Hepatocyte (in vitro differentiated cells): ENCODE data around the gene SPSB1. TPM values are rescaled to one million over a fixed set of nuclear protein-coding genes. Genes with fewer than 3 reads are reported as not detected.

Source experiments
- DNase-seq: peaks from one replicate; pipeline ENCODE4 v3.0.0-alpha.2; 2016; ENCODE audit warnings: low spot score
- H2AFZ ChIP-seq: fragments of 200-600 bp; sonication (generic); 2 replicates; pipeline ENCODE4 v1.6.0; 2016; ENCODE audit warnings: antibody characterized with exemption, mild to moderate bottlenecking
- H3K27ac ChIP-seq: fragments of 200-600 bp; sonication (generic); 2 replicates; pipeline ENCODE4 v1.5.1; 2016; ENCODE audit warnings: mild to moderate bottlenecking
- H3K27me3 ChIP-seq: fragments of 200-600 bp; sonication (generic); 2 replicates; pipeline ENCODE4 v1.6.1; 2016
- H3K36me3 ChIP-seq: fragments of 200-600 bp; sonication (generic); replicated peaks from 2 replicates; pipeline ENCODE4 v1.5.1; 2016; ENCODE audit warnings: low read depth; ENCODE audit not compliant: insufficient read depth
- H3K4me1 ChIP-seq: fragments of 200-600 bp; sonication (generic); 2 replicates; pipeline ENCODE4 v1.5.1; 2016; ENCODE audit warnings: mild to moderate bottlenecking, moderate library complexity; ENCODE audit not compliant: insufficient read depth
- H3K4me2 ChIP-seq: fragments of 200-600 bp; sonication (generic); 2 replicates; pipeline ENCODE4 v1.6.0; 2016
- H3K4me3 ChIP-seq: fragments of 200-600 bp; sonication (generic); 2 replicates; pipeline ENCODE4 v1.5.1; 2016; ENCODE audit warnings: mild to moderate bottlenecking
- H3K79me2 ChIP-seq: fragments of 200-600 bp; sonication (generic); 2 replicates; pipeline ENCODE4 v1.6.0; 2017; ENCODE audit warnings: mild to moderate bottlenecking
- H3K9me2 ChIP-seq: fragments of 200-600 bp; sonication (generic); replicated peaks from 2 replicates; pipeline ENCODE4 v1.6.0; 2017; ENCODE audit warnings: mild to moderate bottlenecking; ENCODE audit not compliant: insufficient read depth
- H3K9me3 ChIP-seq: fragments of 200-600 bp; sonication (generic); 2 replicates; pipeline ENCODE4 v1.5.1; 2016; ENCODE audit warnings: low read depth, mild to moderate bottlenecking
- H4K20me1 ChIP-seq: fragments of 200-600 bp; sonication (generic); 2 replicates; pipeline ENCODE4 v1.6.0; 2016; ENCODE audit warnings: mild to moderate bottlenecking; ENCODE audit not compliant: insufficient read depth, poor library complexity, severe bottlenecking
- CTCF ChIP-seq: fragments of 200-600 bp; sonication (generic); IDR thresholded peaks from 2 replicates; pipeline ENCODE4 v1.5.1; 2016; ENCODE audit warnings: antibody characterized with exemption, mild to moderate bottlenecking; ENCODE audit not compliant: poor library complexity
- EZH2 ChIP-seq: fragments of 200-600 bp; sonication (generic); IDR thresholded peaks from 2 replicates; pipeline ENCODE4 v1.6.1; 2016; ENCODE audit warnings: antibody characterized with exemption, mild to moderate bottlenecking, borderline replicate concordance
- EZH2phosphoT487 ChIP-seq: fragments of 200-600 bp; sonication (generic); IDR thresholded peaks from one replicate; pipeline ENCODE4 v1.6.1; 2018; ENCODE audit warnings: antibody characterized with exemption, mild to moderate bottlenecking, low read depth, moderate library complexity; ENCODE audit not compliant: unreplicated experiment, severe bottlenecking
- WGBS: methylation state at CpG from one replicate; pipeline ENCODE4 v1.1.6; 2016; ENCODE audit warnings: low lambda C conversion rate; ENCODE audit errors: missing lambda C conversion rate; 5-methylcytosine and 5-hydroxymethylcytosine counted together
- polyA plus RNA-seq: library from polyadenylated mRNA; unstranded; fragments of >200 nt; fragmentation: Nextera tagmentation; extraction: Ambion mirVana; gene quantifications from 2 replicates; pipeline ENCODE4 v1.2.1, GENCODE V29; 2016
- total RNA-seq: library from RNA; depleted of rRNA; stranded (reverse); fragments of >200 nt; gene quantifications from 2 replicates; pipeline ENCODE4 v1.2.3, GENCODE V29; 2014

The SPSB1 gene
- total and polyA plus RNA-seq, 2 experiments from 2014 or later, result 61.3 to 102 TPM

DNA sequence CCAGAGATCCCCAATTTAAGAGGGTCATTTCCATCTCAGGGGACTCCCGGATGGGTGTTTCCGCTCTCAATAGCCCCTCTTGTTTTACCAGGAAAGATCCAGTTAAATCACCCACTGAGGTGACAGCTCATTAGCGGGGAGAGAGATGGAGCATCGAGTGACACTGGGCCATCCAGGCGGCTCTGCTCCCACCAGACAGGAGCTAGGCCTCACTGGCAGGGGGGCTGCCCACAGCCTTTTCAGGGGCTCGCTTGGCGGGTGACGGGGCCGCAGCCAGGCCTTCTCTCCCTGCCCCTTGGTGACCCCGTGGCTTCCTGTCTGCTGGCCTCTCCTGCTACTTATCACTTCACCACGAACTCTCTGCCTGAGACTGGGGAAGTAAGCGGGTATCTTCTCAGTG is 26.7 kb upstream of the SPSB1 start:
- Histone ChIP-seq H3K4me1 (peaks cover 11% of the 10 kb centered on the region), H3K4me3 (no peak overlapping the region), H3K4me2 (no peak overlapping the region), H2AFZ (no peak overlapping the region), H3K27me3 (no peaks in the 10 kb centered on the region), H3K36me3 (no peaks in the 10 kb centered on the region), H4K20me1 (peaks cover 2% of the 10 kb centered on the region), H3K27ac (no peak overlapping the region), H3K79me2 (no peaks in the 10 kb centered on the region), H3K9me2 (no peaks in the 10 kb centered on the region), H3K9me3 (no peaks in the 10 kb centered on the region)
- no peak for DNase-seq
- TF ChIP-seq EZH2phosphoT487 (no peak), EZH2 (no peak), CTCF (no peak)
- 81% methylated on average over 12 of the region's 12 CpGs for WGBS

GRCh38 chr1:9267352-9267686 is 25.4 kb upstream of the SPSB1 start:
- no peaks in the 10 kb centered on the region for H3K9me2 ChIP-seq
- no peak overlapping the region for H3K27ac ChIP-seq
- H3K79me2 ChIP-seq, result no peaks in the 10 kb centered on the region
- H3K4me2 ChIP-seq, result no peak overlapping the region
- H4K20me1 ChIP-seq, result no peaks in the 10 kb centered on the region
- H3K4me3 ChIP-seq, result no peak overlapping the region
- 71% methylated on average over 7 of the region's 7 CpGs for WGBS
- TF ChIP-seq EZH2phosphoT487 (no peak), CTCF (no peak), EZH2 (no peak)
- peaks cover 18% of the 10 kb centered on the region for H3K4me1 ChIP-seq
- no peak for DNase-seq
- no peaks in the 10 kb centered on the region for H3K36me3 ChIP-seq
- no peaks in the 10 kb centered on the region for H3K9me3 ChIP-seq
- no peak overlapping the region for H2AFZ ChIP-seq
- no peaks in the 10 kb centered on the region for H3K27me3 ChIP-seq

DNA sequence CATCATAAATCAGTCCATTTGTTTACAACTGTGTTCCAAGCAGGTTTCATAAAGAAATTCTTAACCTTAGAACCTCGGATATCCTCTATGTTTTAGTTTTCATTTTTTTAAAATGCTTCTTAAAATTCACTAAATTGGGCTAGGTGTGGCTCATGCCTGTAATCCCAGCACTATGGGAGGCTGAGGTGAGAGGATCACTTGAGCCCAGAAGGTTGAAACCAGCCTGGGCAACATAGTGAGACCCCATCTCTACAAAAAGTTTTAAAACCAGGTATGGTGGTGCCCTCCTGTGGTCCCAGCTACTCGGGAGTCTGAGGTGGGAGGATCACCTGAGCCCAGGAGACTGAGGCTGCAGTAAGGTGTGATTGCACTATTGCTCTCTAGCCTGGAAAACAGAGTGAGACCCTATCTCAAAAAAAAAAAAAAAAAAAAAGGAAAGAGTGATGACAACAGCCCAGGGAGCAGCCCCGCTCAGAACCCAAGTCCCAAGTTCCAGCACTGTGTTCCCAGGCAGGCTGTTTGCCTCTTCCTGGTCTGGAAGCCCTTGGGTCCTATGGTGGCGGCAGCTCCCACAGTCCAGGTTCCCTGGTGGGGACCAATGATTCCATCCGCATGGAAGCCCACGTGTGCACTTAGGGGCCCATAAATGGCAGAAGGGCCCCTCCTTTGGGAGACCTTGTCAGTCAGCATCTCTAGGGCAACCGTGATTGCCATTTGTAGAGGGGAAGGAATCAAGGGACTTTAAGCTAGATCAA is 24.7 kb upstream of the SPSB1 start:
- no peak overlapping the region for H3K4me3 ChIP-seq
- H3K9me2 ChIP-seq, result no peaks in the 10 kb centered on the region
- H3K27me3 ChIP-seq, result no peaks in the 10 kb centered on the region
- peaks cover 18% of the 10 kb centered on the region for H3K4me1 ChIP-seq
- no peaks in the 10 kb centered on the region for H3K9me3 ChIP-seq
- no peak for DNase-seq
- no peak overlapping the region for H3K4me2 ChIP-seq
- H3K36me3 ChIP-seq, result no peaks in the 10 kb centered on the region
- H2AFZ ChIP-seq, result no peak overlapping the region
- no peak overlapping the region for H3K27ac ChIP-seq
- no peaks in the 10 kb centered on the region for H3K79me2 ChIP-seq
- no peak for TF ChIP-seq CTCF
- H4K20me1 ChIP-seq, result no peaks in the 10 kb centered on the region
- WGBS, result 89% methylated on average over 7 of the region's 7 CpGs

- no peaks in the 10 kb centered on the region for H3K9me3 ChIP-seq
- no peaks in the 10 kb centered on the region for H3K79me2 ChIP-seq
- TF ChIP-seq EZH2phosphoT487 (no peak), EZH2 (no peak), CTCF (no peak)
- no peak overlapping the region for H3K4me3 ChIP-seq
- H3K36me3 ChIP-seq, result no peaks in the 10 kb centered on the region
- H3K9me2 ChIP-seq, result no peaks in the 10 kb centered on the region
- 82% methylated on average over 17 of the region's 17 CpGs for WGBS
- no peak overlapping the region for H3K27ac ChIP-seq
- H3K27me3 ChIP-seq, result no peaks in the 10 kb centered on the region
- no peak for DNase-seq
- peaks cover 18% of the 10 kb centered on the region for H3K4me1 ChIP-seq
- no peaks in the 10 kb centered on the region for H4K20me1 ChIP-seq
- H2AFZ ChIP-seq, result no peak overlapping the region
- no peak overlapping the region for H3K4me2 ChIP-seq
Observed at GRCh38 chr1:9269078-9269501, 23.6 kb upstream of the SPSB1 start.
